SK-N-SH treated with all-trans-retinoic acid at 6 μM for 48 hours (cell line): ENCODE measurements around the gene PLEKHH3.

ENCODE experiments used
- ARNTL ChIP-seq: fragments of 450-650 bp; formaldehyde crosslinking; IDR thresholded peaks from 2 replicates; pipeline ENCODE4 v1.5.0; 2020; ENCODE audit warnings: low read depth, mild to moderate bottlenecking, moderate library complexity, borderline replicate concordance
- CREB5 ChIP-seq: fragments of 250-450 bp; sonication (Bioruptor Pico); IDR thresholded peaks from 2 replicates; pipeline ENCODE4 v1.5.1; 2020; ENCODE audit warnings: low read depth, mild to moderate bottlenecking, moderate library complexity
- CSDC2 ChIP-seq: fragments of 250-450 bp; sonication (Bioruptor Pico); IDR thresholded peaks from 2 replicates; pipeline ENCODE4 v1.5.0; 2020; ENCODE audit warnings: mild to moderate bottlenecking, moderate library complexity
- ISL1 ChIP-seq: fragments of 250-450 bp; sonication (Bioruptor Pico); IDR thresholded peaks from 2 replicates; pipeline ENCODE4 v2.1.2; 2022; ENCODE audit warnings: mild to moderate bottlenecking, moderate library complexity
- OSR1 ChIP-seq: fragments of 250-450 bp; sonication (Bioruptor Pico); IDR thresholded peaks from 2 replicates; pipeline ENCODE4 v1.8.0; 2022; ENCODE audit warnings: moderate library complexity, mild to moderate bottlenecking, inconsistent platforms
- PATZ1 ChIP-seq: fragments of 250-450 bp; sonication (Bioruptor Pico); IDR thresholded peaks from 2 replicates; pipeline ENCODE4 v1.8.0; 2020; ENCODE audit warnings: mild to moderate bottlenecking, moderate library complexity, borderline replicate concordance
- POU6F1 ChIP-seq: fragments of 250-450 bp; sonication (Bioruptor Pico); IDR thresholded peaks from 2 replicates; pipeline ENCODE4 v1.8.0; 2021; ENCODE audit warnings: low read depth, mild to moderate bottlenecking, moderate library complexity, borderline replicate concordance
- RARB ChIP-seq: fragments of 250-450 bp; sonication (Bioruptor Pico); IDR thresholded peaks from 2 replicates; pipeline ENCODE4 v1.8.0; 2021; ENCODE audit warnings: mild to moderate bottlenecking, moderate library complexity
- TCF4 ChIP-seq: fragments of 250-450 bp; sonication (Bioruptor Pico); IDR thresholded peaks from 2 replicates; pipeline ENCODE4 v1.8.0; 2021; ENCODE audit warnings: mild to moderate bottlenecking, moderate library complexity, borderline replicate concordance
- TOX ChIP-seq: fragments of 250-450 bp; sonication (Bioruptor Pico); IDR thresholded peaks from 2 replicates; pipeline ENCODE4 v1.8.0; 2021; ENCODE audit warnings: mild to moderate bottlenecking, moderate library complexity, borderline replicate concordance
- ZFP3 ChIP-seq: fragments of 250-450 bp; sonication (Bioruptor Pico); IDR thresholded peaks from 2 replicates; pipeline ENCODE4 v1.5.0; 2020; ENCODE audit warnings: mild to moderate bottlenecking, moderate library complexity
- ZFP30 ChIP-seq: fragments of 450-650 bp; formaldehyde crosslinking; IDR thresholded peaks from 2 replicates; pipeline ENCODE4 v1.5.0; 2022; ENCODE audit warnings: mild to moderate bottlenecking, moderate library complexity
- ZNF70 ChIP-seq: fragments of 450-650 bp; formaldehyde crosslinking; IDR thresholded peaks from 2 replicates; pipeline ENCODE4 v1.5.0; 2020; ENCODE audit warnings: mild to moderate bottlenecking, moderate library complexity

GRCh38 chr17:42698736-42699414 lies 22.1 kb upstream of the PLEKHH3 start:
- TF ChIP-seq ISL1 (CRISPR knock-in tag) (no peak), CSDC2 (CRISPR knock-in tag) (no peak), ZNF70 (no peak), ZFP3 (CRISPR knock-in tag) (no peak), CREB5 (CRISPR knock-in tag) (no peak), ARNTL (CRISPR knock-in tag) (no peak), RARB (CRISPR knock-in tag) (no peak), PATZ1 (no peak), ZFP30 (CRISPR knock-in tag) (no peak), TOX (CRISPR knock-in tag) (no peak), TCF4 (CRISPR knock-in tag) (no peak), POU6F1 (CRISPR knock-in tag) (no peak), OSR1 (CRISPR knock-in tag) (no peak)
